Measurements from ENCODE around the gene FAM181B.
"Not testable (repeated sequence)": the region's sequence is repeated elsewhere in the genome, so short reads cannot be mapped to it uniquely, and the experiment has no call there.

FAM181B gene

DNA sequence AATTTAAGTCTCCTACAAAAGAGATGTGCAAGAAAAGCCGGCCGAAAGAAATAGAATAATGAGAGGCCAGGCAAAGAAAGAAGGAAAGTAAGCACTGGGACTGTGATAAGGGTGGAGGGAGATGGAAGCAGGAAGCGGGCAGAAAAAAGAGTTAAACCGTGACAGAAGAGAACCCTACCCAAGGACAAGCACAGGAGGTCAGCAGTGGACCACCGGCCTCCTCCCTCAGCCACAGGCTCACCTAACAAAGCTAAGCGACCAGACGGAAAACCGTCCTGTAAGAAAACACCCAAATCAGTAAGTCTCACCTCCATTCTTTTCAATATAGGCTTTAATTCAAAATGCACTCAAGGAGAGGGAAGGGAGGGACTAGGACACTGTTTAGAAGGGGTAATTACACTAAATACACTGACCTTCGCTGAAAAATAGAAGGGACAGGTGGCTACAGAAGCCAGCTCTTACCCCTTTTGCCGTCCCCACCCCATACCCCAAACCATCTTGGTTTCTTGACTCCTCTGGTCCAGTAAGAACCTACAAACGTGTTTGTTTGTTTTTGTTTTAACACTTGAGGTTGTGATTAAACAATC, 1.9 kb downstream of the FAM181B start:
- no peak for DNase-seq

DNA sequence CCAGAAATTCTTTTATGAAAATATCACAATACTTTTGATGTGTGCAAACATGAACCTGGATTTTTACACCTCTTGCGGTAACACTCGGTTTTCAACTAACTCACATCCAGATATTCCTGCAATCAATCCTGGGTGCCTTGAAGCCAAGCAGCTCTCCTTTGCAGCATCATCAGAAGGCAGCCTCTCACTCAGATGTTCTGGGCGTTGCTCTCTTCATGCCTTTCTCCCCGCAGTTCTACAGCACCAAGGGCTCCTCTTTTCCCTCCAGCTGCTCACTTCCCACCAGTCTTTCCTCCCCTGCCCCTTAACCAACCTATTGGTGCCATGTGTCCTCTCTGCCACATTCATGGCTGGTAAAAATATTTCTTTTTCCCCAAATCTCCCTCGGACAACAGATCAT, 2.9 kb downstream of the FAM181B start:
- no peak for DNase-seq

DNA sequence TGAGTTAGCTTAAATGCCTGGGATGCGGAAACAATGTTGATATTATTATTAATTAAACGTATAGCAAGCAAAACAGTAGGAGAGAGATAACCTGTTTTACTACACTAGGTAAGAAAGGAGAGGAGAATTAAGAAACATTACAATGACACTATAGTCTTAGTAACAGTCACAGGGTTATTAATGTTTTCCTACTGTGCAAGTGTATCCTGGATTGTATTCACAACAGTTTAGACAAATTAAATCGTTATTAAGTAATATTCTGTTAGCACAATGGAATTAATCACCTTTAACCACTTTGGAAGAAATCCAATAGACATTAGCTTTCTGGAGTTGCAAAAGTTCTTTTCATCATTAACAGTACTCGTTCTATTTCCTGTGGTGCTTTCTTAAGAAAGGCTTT, 3.4 kb downstream of the FAM181B start:
- no peak for DNase-seq

DNA sequence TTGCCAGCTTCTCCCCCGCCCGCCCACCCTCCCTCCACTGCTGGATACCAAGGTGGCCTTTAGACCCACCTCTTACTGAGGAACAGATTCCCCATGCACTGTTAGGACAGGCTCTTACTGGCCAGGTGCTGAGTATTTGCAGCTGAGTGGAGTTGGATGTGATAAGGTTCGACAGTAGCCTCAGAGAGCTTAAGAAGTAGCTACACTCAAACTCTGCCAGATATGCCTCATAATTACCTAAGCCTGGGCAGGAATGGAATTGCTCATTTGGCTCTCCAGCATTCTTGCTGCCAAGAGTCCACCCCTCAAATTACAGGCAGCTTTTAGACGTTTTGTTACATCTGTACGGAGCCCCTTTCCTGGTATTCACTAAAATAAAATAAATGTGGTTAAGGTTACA, 9.6 kb downstream of the FAM181B start:
- DNase-seq = no peak

DNA sequence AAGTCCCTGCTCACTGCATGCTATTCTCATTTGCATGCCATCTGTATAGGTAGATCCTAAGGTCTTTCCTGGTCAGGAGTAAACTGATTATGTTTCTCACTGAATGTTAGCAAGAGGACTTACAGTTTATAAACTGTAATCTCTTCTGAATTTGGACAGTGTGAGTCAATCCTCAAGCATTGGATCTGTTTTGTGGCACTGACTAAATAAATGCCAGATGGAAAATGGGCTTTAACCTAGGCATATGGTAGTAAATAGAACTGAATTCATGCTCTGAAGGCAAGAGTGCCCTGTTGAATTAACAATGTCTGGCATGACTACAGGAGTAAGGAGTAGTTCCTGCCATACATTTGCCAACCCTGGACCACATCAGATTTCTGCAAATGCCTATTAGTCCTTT, 11.4 kb downstream of the FAM181B start:
- DNase-seq = no peak

DNA sequence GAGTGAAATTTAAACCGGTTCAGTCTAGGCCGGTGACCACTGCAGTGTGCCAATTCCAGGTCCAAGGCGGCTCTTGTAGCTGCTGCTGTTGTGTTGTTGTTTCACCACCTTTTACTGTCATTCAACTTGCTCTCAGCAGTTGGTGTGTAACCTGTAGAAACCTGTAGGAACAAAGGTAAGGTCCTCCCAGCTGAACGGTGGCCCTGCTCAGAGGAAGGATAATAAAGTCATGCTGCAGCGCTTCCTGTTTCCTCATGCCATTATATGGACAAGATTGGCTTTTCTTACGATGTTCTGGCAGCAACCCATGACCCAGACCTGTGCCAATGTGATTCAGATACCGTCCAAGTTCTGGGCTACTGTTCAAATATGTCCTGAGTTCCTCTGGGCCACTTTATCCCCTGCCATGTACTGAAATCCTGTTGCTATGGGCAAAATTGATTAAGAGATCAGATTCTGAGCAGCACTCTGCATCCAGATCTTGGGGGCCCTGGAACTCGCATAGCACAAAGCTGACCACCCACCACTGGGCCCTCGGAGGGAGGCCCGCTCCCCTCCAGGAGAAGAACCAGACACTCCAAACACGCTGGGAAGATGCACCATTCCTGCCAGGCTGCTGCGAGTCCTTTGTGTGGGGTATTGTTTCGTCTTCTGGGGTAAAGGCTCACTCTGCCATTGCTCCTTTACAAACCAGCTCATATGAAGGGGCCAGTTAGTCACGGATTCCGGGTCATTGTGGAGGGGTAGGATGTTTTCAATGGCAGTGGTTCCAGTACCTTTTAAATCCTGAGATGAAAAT, 13.2 kb downstream of the FAM181B start:
- no peak for DNase-seq

DNA sequence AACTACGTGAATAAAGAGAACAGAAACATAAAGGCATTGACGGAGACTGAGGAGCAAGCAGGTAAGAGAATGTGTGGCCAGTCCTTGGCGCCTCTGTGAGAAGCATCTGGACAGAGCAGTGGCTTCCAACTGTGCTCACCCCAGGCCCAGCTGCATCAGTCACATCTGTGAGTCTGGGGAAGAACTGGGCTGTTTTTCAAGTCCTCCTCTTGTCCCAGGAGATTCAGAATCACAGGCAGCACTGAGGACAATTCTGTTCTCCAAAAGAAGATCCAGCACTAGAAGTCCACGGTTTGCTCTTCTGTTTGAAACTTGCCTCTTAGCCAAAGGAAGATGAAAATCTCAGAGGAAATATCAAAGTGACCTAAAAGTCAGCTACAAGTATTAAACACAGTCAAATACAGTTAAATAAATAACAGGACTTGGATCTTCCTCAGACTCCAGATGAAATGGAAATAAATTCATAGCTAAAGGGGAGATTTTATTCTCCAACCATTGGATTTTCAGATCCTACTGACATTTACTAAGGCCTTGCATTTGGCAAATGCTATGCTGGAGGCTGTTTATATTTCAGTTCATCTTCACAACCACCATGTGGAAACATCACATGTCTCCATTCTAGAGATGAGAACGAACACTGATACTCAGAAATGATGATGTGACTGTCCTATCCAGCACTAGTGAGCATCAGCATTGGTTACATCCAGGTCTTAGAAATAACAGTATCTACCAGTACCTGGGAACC, 14.1 kb downstream of the FAM181B start:
- no peak for DNase-seq

DNA sequence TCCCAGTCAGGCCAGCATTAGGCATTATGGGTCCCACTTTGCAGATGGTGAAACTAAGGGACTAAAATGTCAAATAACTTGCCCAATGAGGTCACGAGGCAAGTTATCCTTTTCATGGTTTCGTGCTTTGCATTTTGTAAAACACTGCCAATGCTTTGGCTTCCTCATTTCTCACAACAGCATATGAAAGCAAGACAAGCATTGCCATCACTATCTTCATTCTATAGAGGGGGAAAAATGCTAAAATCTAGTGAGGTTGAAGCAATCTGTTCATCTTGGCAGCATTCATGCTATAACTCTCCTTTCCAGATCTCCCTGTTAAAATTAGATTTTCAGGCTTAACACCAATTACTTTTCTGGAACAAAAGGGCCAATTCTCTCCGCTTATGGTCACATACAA, 14.8 kb downstream of the FAM181B start:
- no peak for DNase-seq

DNA sequence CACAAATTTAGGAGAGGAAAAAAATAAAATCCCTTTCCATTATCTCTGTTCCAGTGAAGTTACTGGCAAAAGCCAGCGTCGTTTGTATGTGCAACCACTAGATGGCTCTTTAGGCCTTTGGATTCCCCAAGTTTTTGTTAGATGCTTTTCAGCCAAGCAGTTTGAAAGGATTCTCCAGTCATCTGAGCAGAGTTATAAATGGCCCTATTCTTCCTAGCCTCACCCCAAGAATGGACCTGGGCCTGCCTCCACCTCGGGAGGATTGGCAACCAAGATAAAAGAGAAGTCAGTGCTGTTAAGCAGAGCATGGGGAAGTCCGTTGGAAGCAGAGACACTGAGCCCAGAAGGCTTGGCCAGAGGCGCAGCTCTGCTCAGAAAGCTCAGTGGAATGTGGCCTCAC, 15.4 kb downstream of the FAM181B start:
- peak; percentile 42 for DNase-seq

DNA sequence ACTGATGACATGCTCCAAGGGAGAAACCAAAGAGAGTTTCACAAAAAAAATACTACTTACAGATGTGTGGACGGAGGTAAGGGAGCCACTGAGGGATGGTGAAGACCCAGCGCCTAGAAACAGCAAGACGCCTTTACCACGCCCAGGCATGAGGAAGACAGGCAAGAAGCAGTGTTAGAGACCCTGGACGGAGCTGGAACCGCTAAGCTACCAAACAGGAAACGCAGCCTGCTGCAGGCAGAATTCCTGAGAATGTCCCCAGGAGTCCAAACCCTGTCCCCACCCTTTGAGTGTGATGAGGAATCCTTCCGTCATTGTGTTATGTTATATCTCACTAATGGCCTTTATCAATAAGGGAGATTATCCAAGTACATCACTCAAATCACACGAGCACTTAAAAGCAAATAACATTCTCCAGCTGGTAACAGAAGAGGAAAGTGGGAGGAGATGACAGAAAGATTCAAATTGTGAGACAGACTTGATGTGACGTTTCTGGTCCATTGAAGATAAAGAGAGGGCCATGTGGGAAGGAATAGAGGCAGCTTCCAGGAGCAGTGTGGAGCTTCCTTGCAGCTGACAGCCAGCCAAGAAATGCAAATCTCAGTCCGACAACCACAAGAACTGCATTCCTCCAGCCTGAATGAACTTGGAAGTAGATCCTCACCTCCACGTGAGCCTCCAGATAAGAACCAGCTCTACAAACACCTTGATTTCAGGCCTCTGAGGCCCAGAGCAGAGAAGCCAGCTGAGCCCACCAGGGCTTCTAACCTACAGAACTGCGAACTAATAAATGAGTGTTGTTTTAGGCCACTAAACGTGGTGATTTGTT, 19.1 kb downstream of the FAM181B start:
- no peak for DNase-seq

DNA sequence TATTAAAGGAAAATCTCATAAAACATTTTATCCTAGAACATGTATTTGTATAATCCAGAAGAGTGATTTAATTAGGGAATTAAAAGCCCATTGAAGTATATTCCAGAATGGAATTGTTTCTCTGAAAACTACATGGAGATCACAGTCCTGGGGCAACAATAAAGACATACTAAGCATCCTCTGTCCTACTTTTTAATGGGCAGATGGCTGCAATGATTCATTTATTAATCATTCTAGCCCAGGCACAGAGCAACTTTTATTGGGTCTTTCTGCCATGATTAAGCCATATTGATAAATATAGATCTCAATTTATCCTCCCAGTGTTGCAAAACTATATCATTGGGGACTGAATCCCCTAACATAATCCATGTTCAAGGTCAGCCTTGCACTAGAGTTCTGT, 22.0 kb downstream of the FAM181B start:
- DNase-seq = no peak

DNA sequence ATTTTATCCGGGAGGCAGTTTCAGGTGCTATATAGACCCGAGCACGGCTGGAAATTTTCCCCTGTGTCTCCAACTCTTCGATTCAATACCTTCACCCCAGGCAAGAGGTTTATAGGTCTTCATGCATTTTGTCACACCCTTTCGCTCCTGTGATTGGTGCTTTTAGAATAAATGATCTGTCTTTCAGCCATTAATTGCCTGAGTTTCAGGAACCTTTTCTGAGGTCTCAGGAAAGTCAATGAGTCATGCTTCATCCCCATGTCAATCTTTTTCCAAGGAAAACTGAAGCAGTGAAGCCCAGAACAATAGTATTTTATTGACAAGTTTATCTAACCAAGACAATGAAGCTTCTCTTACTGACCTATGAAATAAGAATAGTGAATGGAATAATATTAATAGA, 29.9 kb downstream of the FAM181B start:
- no peak for DNase-seq

DNA sequence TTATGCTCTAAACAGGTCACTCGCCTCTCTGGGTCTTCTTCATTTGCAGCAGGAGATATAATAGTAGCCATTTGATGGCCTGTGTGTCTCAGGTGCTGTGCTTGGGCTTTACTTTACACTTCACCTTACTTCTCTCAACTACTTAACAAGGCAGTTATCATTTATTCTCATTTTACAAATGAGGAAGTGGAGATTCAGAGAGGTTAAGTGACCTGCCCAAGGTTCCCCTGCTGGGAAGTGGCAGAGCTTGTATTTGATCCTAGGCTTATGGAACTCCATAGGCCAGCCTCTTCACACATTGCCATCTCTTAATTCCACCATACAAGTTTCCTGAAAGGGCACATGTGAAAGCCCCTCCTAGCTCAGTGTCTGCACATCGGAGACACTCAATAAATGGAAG, 30.4 kb downstream of the FAM181B start:
- DNase-seq = no peak

DNA sequence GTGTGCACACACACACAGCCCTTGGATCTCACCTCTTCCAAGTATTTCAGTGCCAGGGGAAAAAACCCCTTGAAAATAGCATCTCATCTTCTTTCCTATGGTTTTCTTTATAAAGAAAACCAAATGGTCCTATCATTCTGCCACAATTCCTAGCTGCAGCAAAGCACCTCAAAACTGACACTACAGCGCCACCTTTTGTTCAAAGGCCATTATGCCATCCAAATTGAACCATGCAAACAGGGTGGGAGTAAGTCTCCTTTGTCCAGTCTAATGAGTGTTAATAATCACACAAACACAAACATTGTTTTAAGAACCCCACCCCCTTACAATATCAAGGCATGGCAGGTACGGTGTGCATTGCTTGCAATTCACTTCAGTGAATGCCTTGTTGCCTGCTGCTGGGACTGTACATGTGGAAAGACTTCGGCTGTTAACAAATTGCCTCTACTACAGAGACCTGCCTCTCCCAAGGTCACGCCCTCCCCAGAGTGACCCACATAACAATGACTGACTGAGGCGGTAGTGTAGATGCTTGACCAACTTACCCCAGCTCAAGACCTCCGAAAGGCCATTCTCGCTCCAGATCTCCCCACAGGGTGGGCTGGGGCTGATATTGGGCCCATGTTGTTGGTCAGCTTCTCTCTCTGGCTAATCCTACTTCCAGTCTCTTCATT, 31.7 kb downstream of the FAM181B start:
- peak; percentile 23 for DNase-seq

DNA sequence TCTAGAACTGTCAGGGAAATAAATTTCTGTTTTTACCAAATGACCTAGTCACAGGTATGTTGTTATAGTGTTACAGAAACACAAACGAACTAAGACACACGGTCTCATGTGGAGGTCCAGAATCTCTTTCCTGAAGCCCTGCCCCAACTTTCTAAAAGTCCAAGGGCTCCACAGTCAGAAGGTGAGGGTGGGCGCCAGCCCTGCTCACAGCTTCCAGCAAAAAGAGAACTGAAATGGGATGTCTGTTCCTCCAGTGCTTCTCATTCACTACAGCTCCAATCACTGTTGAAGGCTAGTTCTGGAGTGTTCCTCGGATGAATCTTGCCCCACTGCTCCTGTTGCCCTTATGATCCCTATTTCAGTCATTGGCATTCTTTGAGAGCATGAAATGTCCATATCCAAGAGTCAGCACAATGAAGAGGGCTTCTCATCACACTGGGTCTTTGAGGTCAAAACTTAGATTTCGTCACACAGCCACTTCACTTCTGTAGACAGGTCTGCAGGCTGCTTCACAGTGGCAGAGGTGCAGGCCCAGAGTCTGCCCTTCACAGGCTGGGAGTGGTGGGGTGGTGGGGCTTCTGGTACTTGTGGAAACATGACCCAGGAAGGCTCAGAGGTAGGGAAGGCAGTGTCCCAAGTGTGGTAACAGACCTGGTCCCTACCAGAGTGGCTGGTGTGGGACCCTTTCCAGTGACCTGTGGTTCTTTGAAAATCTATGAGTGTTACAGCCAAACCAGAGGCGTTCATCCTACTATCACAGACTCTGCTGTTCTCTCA, 34.9 kb downstream of the FAM181B start:
- DNase-seq = no peak

DNA sequence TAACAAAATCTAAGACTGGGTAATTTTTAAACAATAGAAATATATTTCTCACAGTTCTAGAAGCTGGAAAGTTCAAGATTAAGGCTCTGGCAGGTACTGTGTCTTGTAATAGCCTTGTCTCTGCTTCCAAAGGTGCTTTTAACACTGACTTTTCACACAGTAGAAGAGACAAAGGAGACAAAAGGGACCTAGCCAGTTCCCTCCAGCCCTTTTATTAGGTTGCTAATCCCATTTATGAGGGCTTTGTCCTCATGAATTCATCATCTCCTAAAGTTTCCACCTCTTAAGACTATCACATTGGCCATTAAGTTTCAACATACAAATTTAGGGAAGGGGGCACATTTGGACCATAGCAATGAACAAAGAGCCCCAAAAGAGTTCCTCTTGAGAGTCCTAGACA, 40.7 kb downstream of the FAM181B start:
- DNase-seq = no peak

DNA sequence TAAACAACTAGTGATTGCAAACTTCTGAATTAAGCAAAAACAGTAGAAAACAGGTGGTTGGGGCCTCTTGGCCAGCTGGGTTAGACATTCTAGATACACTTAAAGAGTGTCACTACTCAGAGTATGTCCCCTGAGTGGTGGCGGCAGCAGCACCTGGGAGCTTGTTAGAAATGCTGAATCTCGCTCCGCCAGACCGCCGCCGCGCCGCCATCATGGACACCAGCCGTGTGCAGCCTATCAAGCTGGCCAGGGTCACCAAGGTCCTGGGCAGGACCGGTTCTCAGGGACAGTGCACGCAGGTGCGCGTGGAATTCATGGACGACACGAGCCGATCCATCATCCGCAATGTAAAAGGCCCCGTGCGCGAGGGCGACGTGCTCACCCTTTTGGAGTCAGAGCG, 44.3 kb downstream of the FAM181B start:
- not testable (repeated sequence) for DNase-seq

DNA sequence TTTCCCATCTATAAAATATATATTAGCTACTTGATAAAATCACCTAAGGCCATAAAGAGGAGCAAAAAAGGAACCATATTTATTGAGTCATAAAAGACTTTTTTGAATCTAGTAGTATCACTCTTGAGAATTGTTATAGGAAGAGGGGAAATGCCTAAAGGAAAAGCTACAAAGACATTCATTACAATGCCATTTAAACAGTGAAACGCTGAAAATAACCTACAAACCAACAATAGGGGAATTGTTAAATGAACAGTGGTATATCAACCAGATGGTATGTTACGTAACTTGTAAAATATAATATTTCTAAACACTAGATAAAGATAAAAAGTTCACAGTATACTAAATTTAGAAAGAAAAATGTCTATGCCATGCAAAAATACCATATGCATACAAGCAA, 47.5 kb downstream of the FAM181B start:
- no peak for DNase-seq

DNA sequence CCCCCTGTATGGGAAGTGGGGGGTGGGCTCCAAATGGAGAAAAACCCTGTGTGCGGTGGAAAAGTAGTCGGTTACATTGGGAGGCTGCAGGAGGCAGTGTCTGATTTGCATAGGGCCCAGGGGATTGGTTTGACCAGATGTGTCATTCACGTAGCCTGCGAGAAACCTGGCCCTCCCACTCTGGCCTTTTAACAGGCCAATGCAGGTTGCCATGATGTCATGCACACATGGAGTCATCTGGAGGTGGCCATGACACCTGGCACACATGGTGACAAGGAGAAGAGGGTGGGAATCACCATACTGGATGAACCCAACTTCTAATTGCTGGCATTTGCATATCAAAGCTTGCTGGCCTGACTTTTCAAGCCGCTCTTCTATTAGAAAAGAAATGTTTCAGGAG, 50.6 kb downstream of the FAM181B start:
- DNase-seq = no peak

DNA sequence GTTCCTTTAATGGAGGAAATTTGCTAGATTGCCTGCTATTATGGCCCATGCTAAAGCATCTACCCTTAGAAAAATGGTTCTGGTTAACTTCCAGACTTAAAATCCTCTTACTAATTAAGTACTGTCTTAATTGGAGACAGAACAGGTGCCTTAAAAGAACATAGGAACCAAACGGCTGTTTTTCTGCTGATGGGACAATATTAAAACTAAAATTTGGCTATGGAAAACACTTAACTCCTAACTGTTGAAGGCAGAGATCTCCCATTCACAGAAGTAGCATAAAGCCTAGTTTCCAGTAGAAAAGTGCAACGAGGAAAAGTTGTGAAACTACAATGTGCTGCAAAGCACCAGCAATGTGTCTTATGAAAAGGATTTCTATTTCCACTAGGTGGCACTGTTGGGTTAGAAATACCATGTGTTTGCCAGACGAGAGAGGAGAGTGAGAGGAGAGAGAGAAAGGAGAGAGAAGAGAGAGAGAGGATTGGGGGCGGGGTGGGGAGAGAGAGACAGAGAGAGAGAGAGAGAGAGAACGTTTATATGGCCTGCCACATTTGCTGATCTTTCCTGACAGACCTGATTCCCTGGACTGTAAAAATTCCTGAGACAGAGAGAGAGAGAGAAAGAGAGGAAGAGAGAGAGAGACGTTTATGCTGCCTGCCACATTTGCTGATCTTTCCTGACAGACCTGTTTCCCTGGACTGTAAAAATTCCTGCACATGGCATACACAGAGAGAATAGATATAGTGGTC, 51.5 kb downstream of the FAM181B start:
- DNase-seq = peak; percentile 72

DNA sequence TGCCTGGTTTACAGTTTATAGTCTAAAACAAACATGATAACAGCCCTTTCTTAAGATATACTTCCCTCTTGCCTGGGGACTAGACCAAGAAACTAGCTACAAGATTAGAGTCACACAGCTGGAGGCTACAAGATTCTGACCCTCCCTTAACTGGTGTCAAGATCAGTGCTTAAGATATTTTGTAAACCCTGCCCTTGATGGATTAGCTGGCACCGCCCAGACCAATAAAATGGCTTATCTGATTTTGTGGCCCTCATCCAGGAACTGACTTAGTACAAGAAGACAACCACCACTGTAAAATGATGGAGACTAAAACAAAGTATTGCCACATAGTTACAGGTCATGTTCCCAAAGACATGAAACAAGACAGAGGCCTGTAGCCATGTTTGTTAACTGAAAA, 53.4 kb downstream of the FAM181B start:
- no peak for DNase-seq
